Sigmoid colon (tissue), 7 donors: ENCODE results near the gene CHRNB4. TPM values are rescaled to one million over a fixed set of nuclear protein-coding genes. Genes with fewer than 3 reads are reported as not detected.

Experiments used
- DNase-seq: peaks from one replicate; pipeline ENCODE4 v3.0.0-alpha.2; 2019
- H3K27ac ChIP-seq, 4 donors: fragments of 200-600 bp; sonication (generic); one replicate each; pipeline ENCODE4 v1.5.1; 2016 to 2019; ENCODE audit warnings: mild to moderate bottlenecking in 1 of 4
- H3K27me3 ChIP-seq, 3 donors: fragments of 200-600 bp; sonication (generic); one replicate each; pipeline ENCODE4 v1.5.1; 2019; ENCODE audit warnings: mild to moderate bottlenecking in 1 of 3
- H3K36me3 ChIP-seq, 4 donors: fragments of 200-600 bp; sonication (generic); one replicate each; pipeline ENCODE4 v1.5.1; 2016 to 2019
- H3K4me1 ChIP-seq, 4 donors: fragments of 200-600 bp; sonication (generic); one replicate each; pipeline ENCODE4 v1.5.1; 2017 to 2019
- H3K4me3 ChIP-seq, 4 donors: fragments of 200-600 bp; sonication (generic); one replicate each; pipeline ENCODE4 v1.5.1; 2017 to 2019; ENCODE audit warnings: mild to moderate bottlenecking in 2 of 4, moderate library complexity in 1 of 4
- H3K9me3 ChIP-seq, 4 donors: fragments of 200-600 bp in 3 of 4; sonication (generic) in 3 of 4; one replicate each; pipeline versions ENCODE4 v1.5.1 to v1.6.1; 2013 to 2019
- CTCF ChIP-seq, 4 experiments: fragments of 450-650 bp in 3 of 4; fragments of 200-600 bp in 1 of 4; IDR thresholded peaks; one replicate each; pipeline ENCODE4 v1.5.1; 2016 to 2019; ENCODE audit warnings: antibody characterized with exemption in 4 of 4, mild to moderate bottlenecking in 3 of 4, moderate library complexity in 2 of 4
- EP300 ChIP-seq, 4 donors: sonication (generic); formaldehyde crosslinking; IDR thresholded peaks; one replicate each; pipeline ENCODE4 v1.6.1; 2017; ENCODE audit warnings: antibody characterized with exemption in 4 of 4
- POLR2A ChIP-seq, 2 donors: fragments of 450-650 bp; IDR thresholded peaks; one replicate each; pipeline ENCODE4 v1.6.1; 2016; ENCODE audit warnings: antibody characterized with exemption in 2 of 2, mild to moderate bottlenecking in 2 of 2, moderate library complexity in 2 of 2
- POLR2AphosphoS5 ChIP-seq, 4 donors: sonication (generic); formaldehyde crosslinking; IDR thresholded peaks; one replicate each; pipeline ENCODE4 v1.6.1; 2017; ENCODE audit warnings: antibody characterized with exemption in 4 of 4
- WGBS, 2 donors: extraction: QIAGEN DNeasy Blood & Tissue Kit; methylation state at CpG; one replicate each; pipeline ENCODE4 v1.1.7; 2013; 5-methylcytosine and 5-hydroxymethylcytosine counted together
- intact Hi-C: fragments of 100-400 bp; cut with DNase I; formaldehyde crosslinking; loops from one replicate; pipeline ENCODE4 v1.15.1; 2023
- polyA plus RNA-seq, 3 donors: library from polyadenylated mRNA; stranded (reverse); fragments of 200-250 nt; gene quantifications; one replicate each; pipeline ENCODE4 v1.2.3, GENCODE V29; 2013
- total RNA-seq, 4 donors: library from RNA; depleted of rRNA; stranded (reverse); fragments of >200 nt; gene quantifications; one replicate each; pipeline ENCODE4 v1.1.0, GENCODE V29; 2016
- donor health status: healthy with polysubstance abuse.
- donor health status: Bipolar disorder and iron deficiency.
- donor health status: healthy.

CHRNB4 gene
- total and polyA plus RNA-seq, 7 donors = 0.33 to 2.5 (median 1.4) TPM; not detected in 2

GRCh38 chr15:78651007-78651406 is 10.0 kb upstream of the CHRNB4 start:
- DNase-seq = no peak
- no peak overlapping the region for H3K4me3 ChIP-seq
- no peaks in the 10 kb centered on the region for H3K27me3 ChIP-seq
- no peaks in the 10 kb centered on the region for H3K36me3 ChIP-seq
- TF ChIP-seq POLR2A (IDR thresholded peaks at IDR 0.05) = no peak
- no peak for TF ChIP-seq CTCF (IDR thresholded peaks at IDR 0.05)
- no peak for TF ChIP-seq EP300 (IDR thresholded peaks at IDR 0.05)
- no peak for TF ChIP-seq POLR2AphosphoS5 (IDR thresholded peaks at IDR 0.05)
- no peaks in the 10 kb centered on the region for H3K9me3 ChIP-seq
- intact Hi-C loops = no loop called here
- 54 to 75% methylated on average over 3 of the region's 3 CpGs for WGBS, 2 donors
- H3K4me1 ChIP-seq = no peaks in the 10 kb centered on the region
- no peak overlapping the region for H3K27ac ChIP-seq

DNA sequence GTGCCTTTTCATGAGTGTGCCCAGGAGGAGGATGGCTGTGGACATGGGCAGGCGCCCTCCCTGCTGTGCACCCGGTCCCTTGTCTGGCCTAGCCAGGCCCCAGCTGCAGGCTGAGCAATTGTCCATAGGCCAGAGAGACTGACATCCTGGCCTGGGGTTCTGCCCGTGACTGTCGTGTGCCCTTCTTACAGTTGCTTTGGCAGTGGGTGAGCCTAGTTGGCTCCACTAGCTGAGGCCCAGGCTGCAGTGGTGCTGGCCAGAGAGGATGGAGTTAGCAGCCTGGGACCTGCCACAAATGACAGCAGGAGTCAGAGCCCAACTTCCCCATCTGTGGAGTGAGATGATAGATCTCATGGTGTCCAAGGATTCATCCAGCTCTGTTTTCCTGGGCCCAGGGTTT is 9.0 kb upstream of the CHRNB4 start:
- intact Hi-C loops = no loop called here
- no peak for TF ChIP-seq EP300 (IDR thresholded peaks at IDR 0.05)
- no peak for TF ChIP-seq POLR2A (IDR thresholded peaks at IDR 0.05)
- TF ChIP-seq CTCF (IDR thresholded peaks at IDR 0.05) = no peak
- no peak for TF ChIP-seq POLR2AphosphoS5 (IDR thresholded peaks at IDR 0.05)
- 90 to 91% methylated on average over 4 of the region's 4 CpGs for WGBS, 2 donors
- DNase-seq = no peak
- Histone ChIP-seq H3K36me3 (no peaks in the 10 kb centered on the region), H3K4me1 (no peaks in the 10 kb centered on the region), H3K27me3 (no peaks in the 10 kb centered on the region), H3K27ac (no peak overlapping the region), H3K9me3 (no peaks in the 10 kb centered on the region), H3K4me3 (no peak overlapping the region)

- DNase-seq = no peak
- Histone ChIP-seq H3K27me3 (peaks cover 0 to 4% (median 0%) of the 10 kb centered on the region in 3 donors), H3K4me1 (peaks cover 0 to 15% (median 12%) of the 10 kb centered on the region in 4 donors), H3K36me3 (no peaks in the 10 kb centered on the region), H3K27ac (no peak overlapping the region), H3K4me3 (no peak overlapping the region), H3K9me3 (no peaks in the 10 kb centered on the region)
- no peak for TF ChIP-seq POLR2A (IDR thresholded peaks at IDR 0.05)
- intact Hi-C loops = no loop called here
- 86 to 90% methylated on average over 4 of the region's 4 CpGs for WGBS, 2 donors
Observed at GRCh38 chr15:78645009-78645408, 4.0 kb upstream of the CHRNB4 start.

DNA sequence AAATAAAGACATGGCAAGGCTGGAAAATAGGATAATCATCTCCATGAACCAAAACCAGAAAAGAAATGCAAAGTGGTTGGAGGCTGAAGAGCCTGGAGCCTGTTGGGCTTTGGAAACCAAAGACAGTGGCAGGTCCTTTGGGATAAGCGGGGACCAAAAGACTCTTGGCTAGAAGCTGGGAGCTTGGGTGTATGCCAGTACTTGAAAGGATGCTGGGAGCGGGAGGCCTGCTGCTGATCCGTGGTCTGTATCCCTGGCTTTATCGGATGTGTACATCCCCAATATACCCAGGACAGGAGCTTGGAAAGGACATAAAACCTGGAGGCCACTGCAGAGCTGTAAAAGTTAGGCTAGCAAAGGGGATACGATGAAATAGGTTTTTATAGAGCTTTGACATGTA is 1.3 kb upstream of the CHRNB4 start:
- Histone ChIP-seq H3K4me1 (peaks cover 0 to 22% (median 13%) of the 10 kb centered on the region in 4 donors), H3K27ac (no peak overlapping the region), H3K9me3 (no peaks in the 10 kb centered on the region), H3K36me3 (no peaks in the 10 kb centered on the region), H3K4me3 (no peak overlapping the region), H3K27me3 (peaks cover 0 to 4% (median 0%) of the 10 kb centered on the region in 3 donors)
- TF ChIP-seq CTCF (IDR thresholded peaks at IDR 0.05) = no peak
- TF ChIP-seq EP300 (IDR thresholded peaks at IDR 0.05) = no peak
- no peak for TF ChIP-seq POLR2A (IDR thresholded peaks at IDR 0.05)
- no peak for TF ChIP-seq POLR2AphosphoS5 (IDR thresholded peaks at IDR 0.05)
- intact Hi-C loops = loop anchor here (5.0 kb wide), 1 partner anchor 110 kb away; no protein-coding TSS in a partner anchor
- 81 to 82% methylated on average over 5 of the region's 5 CpGs for WGBS, 2 donors
- no peak for DNase-seq

DNA sequence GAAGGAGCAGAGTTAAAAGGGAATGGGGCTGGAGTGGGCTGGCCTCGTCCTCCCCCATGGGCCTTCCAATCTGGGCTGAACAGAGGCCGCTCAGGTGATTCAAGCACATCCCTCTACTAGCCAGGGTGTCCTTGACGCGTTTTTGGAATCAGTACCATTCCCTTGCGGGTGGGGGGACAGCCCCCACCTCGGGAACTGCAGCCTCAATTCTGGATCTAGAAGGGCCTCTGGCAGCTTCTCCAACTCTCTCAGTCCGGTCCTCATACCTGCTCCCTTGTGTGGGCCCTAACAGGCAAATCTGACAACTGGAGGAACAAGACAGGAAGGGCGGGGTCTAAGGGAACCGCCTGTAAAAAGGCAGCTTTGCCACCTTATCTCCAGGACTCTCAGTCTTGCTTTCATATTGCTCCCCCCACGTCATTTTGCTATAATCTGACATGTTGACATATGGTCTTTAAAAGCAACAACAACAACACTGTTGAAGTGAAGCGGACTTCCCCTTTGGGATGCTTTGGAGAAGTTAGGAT is 802 bp upstream of the CHRNB4 start:
- Histone ChIP-seq H3K27ac (no peak overlapping the region), H3K27me3 (peaks cover 0 to 4% (median 0%) of the 10 kb centered on the region in 3 donors), H3K4me3 (no peak overlapping the region), H3K9me3 (no peaks in the 10 kb centered on the region), H3K36me3 (no peaks in the 10 kb centered on the region), H3K4me1 (peaks cover 0 to 22% (median 13%) of the 10 kb centered on the region in 4 donors)
- no peak for DNase-seq
- 51 to 71% methylated on average over 11 of the region's 11 CpGs for WGBS, 2 donors
- no peak for TF ChIP-seq POLR2A (IDR thresholded peaks at IDR 0.05)
- no peak for TF ChIP-seq CTCF (IDR thresholded peaks at IDR 0.05)
- no peak for TF ChIP-seq EP300 (IDR thresholded peaks at IDR 0.05)
- TF ChIP-seq POLR2AphosphoS5 (IDR thresholded peaks at IDR 0.05) = no peak
- intact Hi-C loops = loop anchor here (5.0 kb wide), 1 partner anchor 110 kb away; no protein-coding TSS in a partner anchor
